H1 (cell line): ENCODE data around the gene IL21R. TPM values are rescaled to one million over a fixed set of nuclear protein-coding genes. Genes with fewer than 3 reads are reported as not detected.

ENCODE experiments used
- CTCF ChIA-PET: fragments of 300-600 bp; sonication (Branson Sonifier 250); formaldehyde crosslinking; loops from one replicate; lab custom pipeline; 2021; ENCODE audit not compliant: partially characterized antibody; lab: Charles Lee
- POLR2A ChIA-PET: fragments of 300-600 bp; sonication (Branson Sonifier 250); formaldehyde crosslinking; loops from one replicate; lab custom pipeline; 2021; ENCODE audit warnings: inconsistent platforms; ENCODE audit not compliant: partially characterized antibody; lab: Charles Lee
- DNase-seq, 2 experiments: peaks; one replicate each; pipeline versions ENCODE4 v3.0.0 to v3.0.0-alpha.2; 2010 to 2022; ENCODE audit warnings: low spot score in 2 of 2, low read depth in 1 of 2, mixed read lengths in 1 of 2
- FAIRE-seq: peaks from 2 replicates; lab custom pipeline; 2011; peaks lifted over from hg19 to GRCh38; lab: Jason Lieb, UNC
- H2AFZ ChIP-seq: 2 replicates; pipeline ENCODE4 v1.8.1; 2012; ENCODE audit warnings: low read length, inconsistent platforms
- H2AK5ac ChIP-seq: 2 replicates; pipeline ENCODE4 v1.6.1; 2013; ENCODE audit warnings: low read depth, low read length
- H2BK120ac ChIP-seq: replicated peaks from 2 replicates; pipeline ENCODE3; 2013; ENCODE audit warnings: low read depth, low read length, inconsistent platforms
- H2BK12ac ChIP-seq: 2 replicates; pipeline ENCODE4 v1.6.1; 2013; ENCODE audit warnings: low read depth, low read length
- H2BK15ac ChIP-seq: 2 replicates; pipeline ENCODE4 v1.6.1; 2013; ENCODE audit warnings: low read length
- H2BK20ac ChIP-seq: 2 replicates; pipeline ENCODE4 v1.6.1; 2013; ENCODE audit warnings: low read length
- H2BK5ac ChIP-seq: 2 replicates; pipeline ENCODE4 v1.6.1; 2013; ENCODE audit warnings: low read depth, low read length
- H3K14ac ChIP-seq: 2 replicates; pipeline ENCODE4 v1.6.1; 2013; ENCODE audit warnings: inconsistent platforms; ENCODE audit not compliant: insufficient read length
- H3K18ac ChIP-seq: 2 replicates; pipeline ENCODE4 v1.6.1; 2013; ENCODE audit warnings: low read length; ENCODE audit errors: extremely low read depth
- H3K23ac ChIP-seq: 2 replicates; pipeline ENCODE4 v1.6.1; 2013; ENCODE audit warnings: inconsistent platforms; ENCODE audit not compliant: insufficient read length
- H3K23me2 ChIP-seq: 2 replicates; pipeline ENCODE4 v1.6.1; 2013; ENCODE audit warnings: low read depth, low read length
- H3K27ac ChIP-seq: 2 replicates; pipeline ENCODE4 v1.6.1; 2011; ENCODE audit warnings: low read depth, low read length, inconsistent platforms
- H3K27me3 ChIP-seq, 4 experiments: replicated peaks in 1 of 4; 1 replicate in 1 of 4; 2 replicates in 3 of 4; pipeline versions ENCODE4 v1.6.1 to v1.8.1; 2011 to 2013; ENCODE audit warnings: low read length in 3 of 4, mild to moderate bottlenecking in 3 of 4, inconsistent platforms in 2 of 4, mixed read lengths in 2 of 4, moderate library complexity in 1 of 4; ENCODE audit not compliant: control insufficient read depth in 3 of 4, insufficient read depth in 3 of 4; ENCODE audit errors: extremely low read depth in 1 of 4
- H3K36me3 ChIP-seq, 4 experiments: 2 replicates each; pipeline versions ENCODE4 v1.6.1 to v1.8.1; 2011 to 2013; ENCODE audit warnings: mild to moderate bottlenecking in 4 of 4, low read length in 3 of 4, moderate library complexity in 2 of 4, control low read depth in 1 of 4, inconsistent platforms in 1 of 4; ENCODE audit not compliant: insufficient read depth in 4 of 4, control insufficient read depth in 2 of 4
- H3K4ac ChIP-seq: replicated peaks from 2 replicates; pipeline ENCODE3; 2013; ENCODE audit warnings: low read length, low read depth, mixed read lengths, inconsistent platforms; ENCODE audit not compliant: insufficient read length
- H3K4me1 ChIP-seq, 4 experiments: replicated peaks in 1 of 4; 1 replicate in 1 of 4; 2 replicates in 3 of 4; pipeline versions ENCODE4 v1.6.1 to v1.8.1; 2011 to 2013; ENCODE audit warnings: low read length in 3 of 4, inconsistent platforms in 2 of 4, mixed read lengths in 1 of 4; ENCODE audit not compliant: insufficient read depth in 4 of 4, control insufficient read depth in 3 of 4
- H3K4me2 ChIP-seq, 2 experiments: 2 replicates each; pipeline versions ENCODE4 v1.6.1 to v1.8.1; 2011 to 2013; ENCODE audit warnings: low read depth in 2 of 2, low read length in 2 of 2, control low read depth in 1 of 2, inconsistent platforms in 1 of 2, mild to moderate bottlenecking in 1 of 2; ENCODE audit not compliant: insufficient read depth in 1 of 2
- H3K4me3 ChIP-seq, 4 experiments: fragments of 200-600, 300-600 bp in 1 of 4; sonication (generic), shearing (Covaris generic), sonication (Bioruptor Twin) in 1 of 4; 2 replicates each; pipeline versions ENCODE4 v1.5.1 to v1.8.1; 2011 to 2016; ENCODE audit warnings: low read length in 4 of 4, low read depth in 3 of 4, control low read depth in 2 of 4, inconsistent platforms in 2 of 4, mild to moderate bottlenecking in 2 of 4, mixed read lengths in 1 of 4, moderate library complexity in 1 of 4; ENCODE audit not compliant: insufficient read depth in 2 of 4; ENCODE audit errors: extremely low read depth in 1 of 4
- H3K56ac ChIP-seq: replicated peaks from 2 replicates; pipeline ENCODE3; 2013; ENCODE audit warnings: low read depth, mild to moderate bottlenecking, mixed read lengths, low read length, inconsistent platforms; ENCODE audit not compliant: insufficient read length
- H3K79me1 ChIP-seq: 2 replicates; pipeline ENCODE4 v1.6.1; 2013; ENCODE audit warnings: low read depth, low read length, control low read depth
- H3K79me2 ChIP-seq, 2 experiments: 2 replicates each; pipeline versions ENCODE4 v1.6.1 to v1.8.1; 2012 to 2013; ENCODE audit warnings: low read length in 2 of 2, mild to moderate bottlenecking in 2 of 2, inconsistent platforms in 1 of 2; ENCODE audit not compliant: insufficient read depth in 2 of 2, control insufficient read depth in 1 of 2
- H3K9ac ChIP-seq, 4 experiments: replicated peaks in 1 of 4; 1 replicate in 1 of 4; 2 replicates in 3 of 4; pipeline versions ENCODE4 v1.6.1 to v1.8.1; 2011 to 2013; ENCODE audit warnings: low read depth in 3 of 4, low read length in 3 of 4, control low read depth in 2 of 4, mild to moderate bottlenecking in 2 of 4, moderate library complexity in 2 of 4, inconsistent platforms in 1 of 4; ENCODE audit errors: extremely low read depth in 1 of 4
- H3K9me3 ChIP-seq, 2 experiments: 2 replicates each; pipeline versions ENCODE4 v1.6.1 to v1.8.1; 2012 to 2013; ENCODE audit warnings: mild to moderate bottlenecking in 2 of 2, moderate library complexity in 2 of 2, control low read depth in 1 of 2, inconsistent platforms in 1 of 2, low read depth in 1 of 2, low read length in 1 of 2, mixed read lengths in 1 of 2; ENCODE audit not compliant: insufficient read depth in 2 of 2
- H4K20me1 ChIP-seq, 2 experiments: replicated peaks in 1 of 2; 2 replicates each; pipeline versions ENCODE3 to v1.8.1; 2011 to 2013; ENCODE audit warnings: inconsistent platforms in 2 of 2, low read length in 2 of 2, mild to moderate bottlenecking in 1 of 2; ENCODE audit not compliant: insufficient read depth in 2 of 2, control insufficient read depth in 1 of 2
- H4K5ac ChIP-seq: 2 replicates; pipeline ENCODE4 v1.6.1; 2013; ENCODE audit warnings: low read length, low read depth, mixed read lengths, inconsistent platforms; ENCODE audit not compliant: insufficient read length
- H4K8ac ChIP-seq: 2 replicates; pipeline ENCODE4 v1.8.0; 2013; ENCODE audit warnings: mild to moderate bottlenecking, moderate library complexity, low read length, inconsistent platforms; ENCODE audit not compliant: insufficient read depth; ENCODE audit errors: extremely low read depth
- H4K91ac ChIP-seq: replicated peaks from 2 replicates; pipeline ENCODE3; 2013; ENCODE audit warnings: low read length, mixed read lengths, inconsistent platforms; ENCODE audit not compliant: insufficient read length
- ASH2L ChIP-seq: fragments of 200-600, 300-600 bp; sonication (generic); IDR thresholded peaks from one replicate; pipeline ENCODE4 v1.7.1; 2017; ENCODE audit warnings: low read length
- ATF2 ChIP-seq: IDR thresholded peaks from 2 replicates; pipeline ENCODE4 v1.6.1; 2012; ENCODE audit warnings: low read length, inconsistent platforms
- BACH1 ChIP-seq: IDR thresholded peaks from 2 replicates; pipeline ENCODE4 v1.6.1; 2012; ENCODE audit warnings: low read length, improper control_type of control experiment
- CTBP2 ChIP-seq: IDR thresholded peaks from 2 replicates; pipeline ENCODE4 v1.7.0; 2011; ENCODE audit warnings: borderline replicate concordance, mild to moderate bottlenecking, moderate library complexity, mixed read lengths, low read length; ENCODE audit not compliant: insufficient read depth, insufficient read length
- EP300 ChIP-seq, 2 experiments: IDR thresholded peaks; 1 replicate in 1 of 2; 2 replicates in 1 of 2; pipeline ENCODE4 v1.6.1; 2011 to 2012; ENCODE audit warnings: low read depth in 2 of 2, low read length in 2 of 2, mild to moderate bottlenecking in 2 of 2, borderline replicate concordance in 1 of 2, inconsistent platforms in 1 of 2, moderate library complexity in 1 of 2
- FOSL1 ChIP-seq: IDR thresholded peaks from 2 replicates; pipeline ENCODE4 v1.6.1; 2011; ENCODE audit warnings: mild to moderate bottlenecking, low read depth, low read length, moderate library complexity; ENCODE audit not compliant: insufficient read depth
- GABPA ChIP-seq: IDR thresholded peaks from 2 replicates; pipeline ENCODE4 v1.6.1; 2011; ENCODE audit warnings: mild to moderate bottlenecking, low read length, moderate library complexity, borderline replicate concordance; ENCODE audit not compliant: insufficient read depth
- POLR2AphosphoS5 ChIP-seq: IDR thresholded peaks from 2 replicates; pipeline ENCODE4 v1.6.1; 2011; ENCODE audit warnings: low read depth, low read length
- SIRT6 ChIP-seq: IDR thresholded peaks from one replicate; pipeline ENCODE4 v1.7.1; 2012; ENCODE audit warnings: low read length, inconsistent platforms
- SP2 ChIP-seq: IDR thresholded peaks from 2 replicates; pipeline ENCODE4 v1.6.1; 2012; ENCODE audit warnings: mild to moderate bottlenecking, low read length, inconsistent platforms
- SRF ChIP-seq: IDR thresholded peaks from 2 replicates; pipeline ENCODE4 v1.6.1; 2011; ENCODE audit warnings: mild to moderate bottlenecking, low read depth, low read length, moderate library complexity
- ZNF274 ChIP-seq: IDR thresholded peaks from 2 replicates; pipeline ENCODE4 v1.7.0; 2012; ENCODE audit warnings: low read length, borderline replicate concordance; ENCODE audit errors: extremely low read depth
- WGBS, 2 experiments: shearing (Covaris generic) in 1 of 2; methylation state at CpG; one replicate each; pipeline versions ENCODE4 v1.1.6 to v1.1.7; 2013 to 2015; ENCODE audit warnings: low lambda C conversion rate in 2 of 2, mixed read lengths in 2 of 2, inconsistent platforms in 1 of 2, low coverage in 1 of 2, missing lambda C conversion rate in 1 of 2; ENCODE audit not compliant: insufficient replicate concordance in 2 of 2, insufficient coverage in 1 of 2, insufficient read length in 1 of 2; ENCODE audit errors: extremely low coverage in 1 of 2, missing lambda C conversion rate in 1 of 2; 5-methylcytosine and 5-hydroxymethylcytosine counted together
- polyA plus RNA-seq, 7 experiments: library from polyadenylated mRNA; depleted of rRNA in 3 of 7; stranded (reverse) in 5 of 7; unstranded in 2 of 7; fragments of >200 nt in 5 of 7; fragments of 200-250 nt in 2 of 7; gene quantifications; 1 replicate in 5 of 7; 2 replicates in 1 of 7; 4 replicates in 1 of 7; pipeline versions ENCODE4 v1.2.1 to v1.2.3, GENCODE V29; 2011 to 2013; ENCODE audit warnings: missing spikeins in 2 of 7, mixed read lengths in 2 of 7
- total RNA-seq: library from RNA; stranded (reverse); fragmentation: NEBNext Ultra II Directional; extraction: Animal tissue kit (Norgen Biotek cat#: 25700); gene quantifications from 2 replicates; pipeline ENCODE4 v1.2.1, GENCODE V29; 2021

IL21R gene
- total and polyA plus RNA-seq, 2 of the 8 experiments (the other 6 are each of a cell fraction or from before 2014, with no cell fraction given), result 0.34 to 0.70 TPM

GRCh38 chr16:27436065-27436464 is 34.1 kb downstream of the IL21R start:
- H3K9me3 ChIP-seq, result no peaks in the 10 kb centered on the region
- no peak overlapping the region for H2AFZ ChIP-seq
- CTCF ChIA-PET, result interaction anchor here (0.6 to 1.8 kb wide), 2 partner anchors 10 to 1382 kb away, joined by 3 to 5 read pairs; no protein-coding TSS in a partner anchor
- H2BK5ac ChIP-seq, result no peak overlapping the region
- POLR2A ChIA-PET, result no interaction called here
- no peak overlapping the region for H3K27ac ChIP-seq
- H2AK5ac ChIP-seq, result no peak overlapping the region
- H3K9ac ChIP-seq, result no peak overlapping the region
- H4K8ac ChIP-seq, result no peak overlapping the region
- DNase-seq, result peak in 1 of 2 experiments; percentile 30
- WGBS, 2 experiments, result 93% methylated on average over 8 of the region's 8 CpGs; no CpG with 5 or more reads in 1 of the 2 experiments
- H3K23me2 ChIP-seq, result peaks cover 4% of the 10 kb centered on the region; the same call in 1 of the 2 replicates
- H4K5ac ChIP-seq, result no peak overlapping the region
- H3K4me2 ChIP-seq, result no peak overlapping the region
- no peak overlapping the region for H4K91ac ChIP-seq
- no peaks in the 10 kb centered on the region for H3K36me3 ChIP-seq
- no peaks in the 10 kb centered on the region for H3K79me2 ChIP-seq
- H3K14ac ChIP-seq, result no peak overlapping the region
- H3K4me1 ChIP-seq, result peaks cover 0 to 4% (median 0%) of the 10 kb centered on the region in 4 experiments; a peak in 2 of 7 replicates
- no peak for FAIRE-seq
- no peak overlapping the region for H2BK15ac ChIP-seq
- no peak overlapping the region for H3K56ac ChIP-seq
- H3K79me1 ChIP-seq, result 0 out of 2 replicates have a peak, but pooled peaks cover 4% of the 10 kb centered on the region
- no peak overlapping the region for H3K4ac ChIP-seq
- no peaks in the 10 kb centered on the region for H3K27me3 ChIP-seq
- H2BK12ac ChIP-seq, result no peak overlapping the region
- no peak overlapping the region for H2BK120ac ChIP-seq
- no peak overlapping the region for H3K23ac ChIP-seq
- no peak overlapping the region for H2BK20ac ChIP-seq
- no peak overlapping the region for H3K18ac ChIP-seq
- peaks cover 0 to 3% of the 10 kb centered on the region in 2 experiments for H4K20me1 ChIP-seq
- H3K4me3 ChIP-seq, result no peak overlapping the region
- TF ChIP-seq SP2, result no peak
- TF ChIP-seq EP300 (IDR thresholded peaks at IDR 0.05; ENCODE audit: borderline replicate concordance in 1 of 2, low read depth in 2 of 2, low read length in 2 of 2), result no peak
- TF ChIP-seq ASH2L, result no peak
- TF ChIP-seq SRF, result no peak
- TF ChIP-seq ZNF274, result no peak
- no peak for TF ChIP-seq CTBP2
- no peak for TF ChIP-seq ATF2
- TF ChIP-seq FOSL1, result no peak
- no peak for TF ChIP-seq POLR2AphosphoS5
- TF ChIP-seq SIRT6, result no peak
- no peak for TF ChIP-seq GABPA
- TF ChIP-seq BACH1, result no peak
